IMR-90 (cell line): ENCODE data around the gene PRKD1. TPM values are rescaled to one million over a fixed set of nuclear protein-coding genes. Genes with fewer than 3 reads are reported as not detected.

Source experiments
- ATAC-seq: fragments of 200-7000 bp; cut with Tn5 transposase; 2 replicates; pipeline ENCODE4 v1.9.1; 2020; ENCODE audit warnings: low read depth, mild to moderate bottlenecking, moderate library complexity
- BruUV-seq: library from RNA; stranded (reverse); fragments of 400-500 nt; replicated peaks from 2 replicates; lab custom pipeline; 2021; lab: Mats Ljungman, UMichigan
- CTCF ChIA-PET: fragments of 300-600 bp; formaldehyde crosslinking; extraction: SDS; loops from one replicate; lab custom pipeline; 2021; ENCODE audit warnings: antibody characterized with exemption; lab: Yijun Ruan, JAX
- POLR2A ChIA-PET: fragments of 300-600 bp; sonication (Branson Sonifier 250); formaldehyde crosslinking; loops from one replicate; lab custom pipeline; 2022; ENCODE audit warnings: antibody characterized with exemption; ENCODE audit not compliant: unreplicated experiment; lab: Charles Lee
- DNase-seq: peaks from one replicate; pipeline ENCODE4 v3.0.0; 2013
- H2AFZ ChIP-seq: replicated peaks from 2 replicates; pipeline ENCODE3; 2013; ENCODE audit warnings: low read length, mild to moderate bottlenecking; ENCODE audit not compliant: poor library complexity
- H2AK5ac ChIP-seq: 2 replicates; pipeline ENCODE4 v1.6.1; 2013; ENCODE audit warnings: low read depth, low read length, inconsistent platforms
- H2AK9ac ChIP-seq: replicated peaks from 2 replicates; pipeline ENCODE3; 2013; ENCODE audit warnings: mild to moderate bottlenecking, low read depth, low read length, moderate library complexity; ENCODE audit not compliant: poor library complexity
- H2BK120ac ChIP-seq: 2 replicates; pipeline ENCODE4 v1.6.1; 2013; ENCODE audit warnings: low read depth, low read length, inconsistent platforms
- H2BK15ac ChIP-seq: 3 replicates; pipeline ENCODE4 v1.6.1; 2013; ENCODE audit warnings: low read depth, low read length, inconsistent platforms
- H2BK20ac ChIP-seq: 2 replicates; pipeline ENCODE4 v1.6.1; 2013; ENCODE audit warnings: low read depth, mild to moderate bottlenecking, inconsistent platforms, low read length, moderate library complexity
- H2BK5ac ChIP-seq: 2 replicates; pipeline ENCODE4 v1.6.1; 2013; ENCODE audit warnings: mild to moderate bottlenecking, low read depth, low read length, inconsistent platforms; ENCODE audit not compliant: poor library complexity, severe bottlenecking
- H3K14ac ChIP-seq: replicated peaks from 2 replicates; pipeline ENCODE4 v1.6.1; 2013; ENCODE audit warnings: low read depth, low read length, inconsistent platforms
- H3K18ac ChIP-seq: 2 replicates; pipeline ENCODE4 v1.6.1; 2013; ENCODE audit warnings: low read depth, low read length, control low read depth
- H3K23ac ChIP-seq: 2 replicates; pipeline ENCODE4 v1.6.1; 2013; ENCODE audit warnings: low read depth, low read length, inconsistent platforms
- H3K27ac ChIP-seq: 2 replicates; pipeline ENCODE4 v1.5.1; 2013; ENCODE audit warnings: mild to moderate bottlenecking, control low read depth, low read length; ENCODE audit not compliant: insufficient read depth
- H3K27me3 ChIP-seq: 2 replicates; pipeline ENCODE4 v1.6.1; 2013; ENCODE audit warnings: low read length; ENCODE audit not compliant: control insufficient read depth, insufficient read depth
- H3K36me3 ChIP-seq: 2 replicates; pipeline ENCODE4 v1.6.1; 2013; ENCODE audit warnings: low read length, mixed read lengths; ENCODE audit not compliant: control insufficient read depth, insufficient read depth
- H3K4ac ChIP-seq: 2 replicates; pipeline ENCODE4 v1.6.1; 2013; ENCODE audit warnings: low read depth, low read length, inconsistent platforms
- H3K4me1 ChIP-seq: 2 replicates; pipeline ENCODE4 v1.6.1; 2013; ENCODE audit warnings: low read length, mixed read lengths; ENCODE audit not compliant: control insufficient read depth, insufficient read depth
- H3K4me2 ChIP-seq: 2 replicates; pipeline ENCODE4 v1.6.1; 2013; ENCODE audit warnings: low read depth, mild to moderate bottlenecking, control low read depth, low read length, moderate library complexity
- H3K4me3 ChIP-seq: 2 replicates; pipeline ENCODE4 v1.5.1; 2013; ENCODE audit warnings: low read depth, mild to moderate bottlenecking, control low read depth, low read length, moderate library complexity; ENCODE audit not compliant: insufficient read depth
- H3K56ac ChIP-seq: 2 replicates; pipeline ENCODE4 v1.6.1; 2013; ENCODE audit warnings: low read length, inconsistent platforms; ENCODE audit not compliant: insufficient read depth; ENCODE audit errors: extremely low read depth
- H3K79me1 ChIP-seq, 2 experiments: 2 replicates each; pipeline ENCODE4 v1.6.1; 2013; ENCODE audit warnings: low read length in 2 of 2, inconsistent platforms in 1 of 2, low read depth in 1 of 2
- H3K9ac ChIP-seq: 2 replicates; pipeline ENCODE4 v1.6.1; 2013; ENCODE audit warnings: low read depth, low read length, control low read depth
- H3K9me1 ChIP-seq: 2 replicates; pipeline ENCODE4 v1.6.1; 2013; ENCODE audit warnings: low read length, inconsistent platforms; ENCODE audit not compliant: insufficient read depth
- H3K9me3 ChIP-seq: 2 replicates; pipeline ENCODE4 v1.6.1; 2013; ENCODE audit warnings: low read length; ENCODE audit not compliant: control insufficient read depth, insufficient read depth
- H4K20me1 ChIP-seq: 2 replicates; pipeline ENCODE4 v1.6.1; 2013; ENCODE audit warnings: low read length, inconsistent platforms; ENCODE audit not compliant: insufficient read depth
- H4K5ac ChIP-seq: 2 replicates; pipeline ENCODE4 v1.6.1; 2013; ENCODE audit warnings: mild to moderate bottlenecking, low read depth, low read length, control low read depth
- H4K8ac ChIP-seq, 2 experiments: 2 replicates each; pipeline ENCODE4 v1.6.1; 2013; ENCODE audit warnings: low read depth in 2 of 2, low read length in 2 of 2, control low read depth in 1 of 2, inconsistent platforms in 1 of 2
- H4K91ac ChIP-seq: 2 replicates; pipeline ENCODE4 v1.6.1; 2013; ENCODE audit warnings: low read depth, low read length, inconsistent platforms; ENCODE audit not compliant: insufficient read depth
- BHLHE40 ChIP-seq: fragments of 150-350 bp; IDR thresholded peaks from 2 replicates; pipeline ENCODE4 v1.6.1; 2016; ENCODE audit warnings: mild to moderate bottlenecking, low read depth, low read length
- CEBPB ChIP-seq: IDR thresholded peaks from 2 replicates; pipeline ENCODE4 v1.6.1; 2012; ENCODE audit warnings: low read depth, low read length, improper control_type of control experiment
- CHD1 ChIP-seq: IDR thresholded peaks from 2 replicates; pipeline ENCODE4 v1.6.1; 2012; ENCODE audit warnings: low read depth, low read length, improper control_type of control experiment
- CTCF ChIP-seq: conservative IDR thresholded peaks from 2 replicates; pipeline ENCODE4 v1.5.1; 2012; ENCODE audit warnings: mild to moderate bottlenecking, low read depth, low read length, improper control_type of control experiment
- ELK1 ChIP-seq: fragments of 150-350 bp; IDR thresholded peaks from 2 replicates; pipeline ENCODE4 v1.6.1; 2016; ENCODE audit warnings: low read depth, mild to moderate bottlenecking, low read length, moderate library complexity, borderline replicate concordance
- FOS ChIP-seq: fragments of 150-350 bp; IDR thresholded peaks from 2 replicates; pipeline ENCODE4 v1.6.1; 2016; ENCODE audit warnings: low read depth, low read length
- MAFK ChIP-seq: IDR thresholded peaks from 2 replicates; pipeline ENCODE4 v1.6.1; 2012; ENCODE audit warnings: low read depth, low read length, improper control_type of control experiment
- MAZ ChIP-seq: IDR thresholded peaks from 2 replicates; pipeline ENCODE4 v1.6.1; 2012; ENCODE audit warnings: low read depth, mild to moderate bottlenecking, low read length, improper control_type of control experiment, moderate library complexity, borderline replicate concordance
- MXI1 ChIP-seq: IDR thresholded peaks from 2 replicates; pipeline ENCODE4 v1.6.1; 2012; ENCODE audit warnings: low read depth, mild to moderate bottlenecking, low read length, moderate library complexity, borderline replicate concordance
- NFE2L2 ChIP-seq: fragments of 150-350 bp; IDR thresholded peaks from 2 replicates; pipeline ENCODE4 v1.6.1; 2016; ENCODE audit warnings: low read depth, mild to moderate bottlenecking, low read length
- POLR2A ChIP-seq: IDR thresholded peaks from 2 replicates; pipeline ENCODE4 v1.6.1; 2012; ENCODE audit warnings: mild to moderate bottlenecking, low read depth, low read length
- RAD21 ChIP-seq: IDR thresholded peaks from 2 replicates; pipeline ENCODE4 v1.6.1; 2012; ENCODE audit warnings: low read length, improper control_type of control experiment
- RCOR1 ChIP-seq: IDR thresholded peaks from 2 replicates; pipeline ENCODE4 v1.6.1; 2012; ENCODE audit warnings: mild to moderate bottlenecking, low read length, improper control_type of control experiment; ENCODE audit not compliant: insufficient replicate concordance
- SMC3 ChIP-seq: fragments of 150-350 bp; IDR thresholded peaks from 2 replicates; pipeline ENCODE4 v1.6.1; 2016; ENCODE audit warnings: low read depth, mild to moderate bottlenecking, antibody characterized with exemption, low read length, moderate library complexity
- USF2 ChIP-seq: fragments of 150-350 bp; IDR thresholded peaks from 2 replicates; pipeline ENCODE4 v1.6.1; 2017; ENCODE audit warnings: mild to moderate bottlenecking, antibody characterized with exemption, low read length, low read depth
- WGBS, 2 experiments: methylation state at CpG; one replicate each; pipeline versions ENCODE4 v1.1.5 to v1.1.7; 2013; ENCODE audit warnings: missing lambda C conversion rate in 2 of 2; ENCODE audit not compliant: insufficient read length in 1 of 2; ENCODE audit errors: extremely low coverage in 2 of 2; 5-methylcytosine and 5-hydroxymethylcytosine counted together
- dilution Hi-C: fragments of 300-500 bp; cut with HindIII; formaldehyde crosslinking; loops from one replicate; pipeline ENCODE4 v1.14.3; 2018; ENCODE audit warnings: low sequenced_read_pairs; ENCODE audit not compliant: unreplicated experiment
- in situ Hi-C: fragments of 300-500 bp; cut with MboI; formaldehyde crosslinking; loops from 3 replicates; pipeline ENCODE4 v1.14.3; 2019; ENCODE audit warnings: low sequenced_read_pairs, inconsistent platforms, mixed read lengths
- intact Hi-C: fragments of 100-400 bp; cut with micrococcal nuclease; formaldehyde crosslinking; loops from 2 replicates; pipeline ENCODE4 v1.10.0; 2022
- polyA plus RNA-seq, 3 experiments: library from polyadenylated mRNA; depleted of rRNA; stranded (reverse); fragments of >200 nt; gene quantifications; 2 replicates each; pipeline ENCODE4 v1.2.3, GENCODE V29; 2012; ENCODE audit warnings: low replicate concordance in 1 of 3
- total RNA-seq: library from RNA; depleted of rRNA; stranded (reverse); fragments of >200 nt; gene quantifications from 2 replicates; pipeline ENCODE4 v1.2.3, GENCODE V29; 2012

Gene PRKD1
- total and polyA plus RNA-seq, 2 of the 4 experiments (the other 2 are of a cell fraction), result 12.9 to 14.2 TPM

- peaks cover 12% of the 10 kb centered on the region for H3K9me1 ChIP-seq
- H2BK5ac ChIP-seq, result no peak overlapping the region
- no peak overlapping the region for H3K14ac ChIP-seq
- no peak overlapping the region for H3K56ac ChIP-seq
- H2AK9ac ChIP-seq, result no peak overlapping the region
- dilution Hi-C loops, result no loop called here
- H4K8ac ChIP-seq, result no peak overlapping the region
- H3K4ac ChIP-seq, result no peak overlapping the region
- no peak overlapping the region for H2AFZ ChIP-seq
- TF ChIP-seq ELK1 (no peak), CEBPB (no peak), POLR2A (no peak), SMC3 (no peak), USF2 (no peak), RAD21 (no peak), CHD1 (no peak), BHLHE40 (no peak), NFE2L2 (no peak), MAFK (no peak), MXI1 (no peak), FOS (no peak), MAZ (no peak), CTCF (no peak), RCOR1 (no peak)
- no peak overlapping the region for H2AK5ac ChIP-seq
- no peak overlapping the region for H2BK120ac ChIP-seq
- no peak overlapping the region for H3K18ac ChIP-seq
- no peak overlapping the region for H3K4me2 ChIP-seq
- no peaks in the 10 kb centered on the region for H3K27me3 ChIP-seq
- no peak overlapping the region for H2BK15ac ChIP-seq
- intact Hi-C loops, result loop anchor here (10.0 kb wide), 1 partner anchor 168 kb away; no protein-coding TSS in a partner anchor
- ChIA-PET CTCF (no interaction called here), POLR2A (no interaction called here)
- BruUV-seq, result no TSS peak
- H3K9me3 ChIP-seq, result no peaks in the 10 kb centered on the region
- H3K27ac ChIP-seq, result no peak overlapping the region
- DNase-seq (no peak), ATAC-seq (no peak)
- no peak overlapping the region for H3K23ac ChIP-seq
- peaks cover 16 to 25% of the 10 kb centered on the region in 2 experiments for H3K79me1 ChIP-seq
- H3K4me1 ChIP-seq, result peaks cover 10% of the 10 kb centered on the region
- H4K91ac ChIP-seq, result no peak overlapping the region
- peaks cover 5% of the 10 kb centered on the region for H4K20me1 ChIP-seq
- H2BK20ac ChIP-seq, result no peak overlapping the region
- H3K4me3 ChIP-seq, result no peak overlapping the region
- WGBS, 2 experiments, result no CpG with 5 or more reads among the region's 1 CpG
- no peak overlapping the region for H3K9ac ChIP-seq
- H3K36me3 ChIP-seq, result no peaks in the 10 kb centered on the region
- no peak overlapping the region for H4K5ac ChIP-seq
- in situ Hi-C loops, result loop anchor here (25.0 kb wide), 1 partner anchor 489 kb away; no protein-coding TSS in a partner anchor
Observed at GRCh38 chr14:29722831-29723230, 204.8 kb downstream of the PRKD1 start.
